ENCODE data around the gene PRPSAP2. TPM values are rescaled to one million over a fixed set of nuclear protein-coding genes. Genes with fewer than 3 reads are reported as not detected.
"Not testable (repeated sequence)": the region's sequence is repeated elsewhere in the genome, so short reads cannot be mapped to it uniquely, and the experiment has no call there.

PRPSAP2 gene
- total RNA-seq, 1 experiment from 2014 or later = 37.8 TPM

DNA sequence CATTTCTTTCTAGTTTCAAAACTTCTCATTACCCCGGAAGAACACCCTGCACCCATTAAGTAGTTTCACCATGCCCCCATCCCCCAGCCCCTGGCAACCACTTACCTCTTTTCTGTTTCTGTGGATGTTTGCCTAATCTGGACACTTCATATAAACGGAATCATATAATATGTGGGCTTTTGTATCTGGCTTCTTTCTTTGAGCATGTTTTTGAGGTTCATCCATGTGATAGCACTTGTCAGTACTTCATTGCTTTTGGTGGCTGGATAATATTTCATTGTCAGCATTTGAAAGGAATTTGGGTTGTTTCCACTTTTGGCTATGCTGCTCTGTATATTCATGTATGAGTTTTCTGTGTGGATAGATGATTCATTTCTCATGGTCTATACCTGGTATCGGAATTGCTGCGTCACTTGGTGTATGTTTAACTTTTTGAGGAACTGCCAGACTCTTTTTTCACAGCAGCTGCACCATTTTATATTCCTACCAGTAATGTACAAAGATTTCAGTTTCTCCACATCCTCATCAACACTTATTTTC, 64.1 kb downstream of the PRPSAP2 start (continued):
- no peak for TF ChIP-seq YY1 (IDR thresholded peaks at IDR 0.05; ENCODE audit: extremely low read depth, insufficient replicate concordance, low read depth, low read length)
- no peak for TF ChIP-seq ELF1 (IDR thresholded peaks at IDR 0.05; ENCODE audit: borderline replicate concordance, low read depth)
- TF ChIP-seq, protein P1, sequence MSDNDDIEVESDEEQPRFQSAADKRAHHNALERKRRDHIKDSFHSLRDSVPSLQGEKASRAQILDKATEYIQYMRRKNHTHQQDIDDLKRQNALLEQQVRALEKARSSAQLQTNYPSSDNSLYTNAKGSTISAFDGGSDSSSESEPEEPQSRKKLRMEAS (IDR thresholded peaks at IDR 0.05) = no peak
- no peak for TF ChIP-seq ZFX (IDR thresholded peaks at IDR 0.05)
- no peak for TF ChIP-seq CBX3 (IDR thresholded peaks at IDR 0.05; ENCODE audit: low read depth)

GRCh38 chr17:18922596-18922995, 64.7 kb downstream of the PRPSAP2 start:
- BruUV-seq (replicated peaks); POLR2A ChIA-PET; H2AFZ ChIP-seq (ENCODE audit: low read depth, low read length, poor library complexity, severe bottlenecking); DNase-seq (ENCODE audit: low read depth, low spot score); H3K4me3 ChIP-seq (replicated peaks in 1 of 2; ENCODE audit: low read depth in 1 of 2, low read length in 2 of 2); H3K4me1 ChIP-seq (ENCODE audit: control insufficient read depth in 1 of 2, insufficient read depth in 2 of 2, low read length in 2 of 2); H3K36me3 ChIP-seq (ENCODE audit: control insufficient read depth in 1 of 2, insufficient read depth in 2 of 2, low read length in 2 of 2); H3K9me2 ChIP-seq (ENCODE audit: insufficient read depth); CTCF ChIA-PET; RAD21 ChIA-PET (ENCODE audit: low non-redundant PET in 1 of 2, low total read pairs in 2 of 2, uncharacterized antibody in 2 of 2, unreplicated experiment in 2 of 2); H3K9ac ChIP-seq (ENCODE audit: low read length); H3K4me2 ChIP-seq (ENCODE audit: low read length); H4K20me1 ChIP-seq (ENCODE audit: insufficient read depth); ATAC-seq; H3K27me3 ChIP-seq (ENCODE audit: insufficient read depth, low read length); H3K9me3 ChIP-seq (ENCODE audit: control insufficient read depth in 1 of 2, insufficient read depth in 1 of 2, low read depth in 1 of 2, low read length in 2 of 2); H3K79me2 ChIP-seq (ENCODE audit: insufficient read depth, low read length); H3K27ac ChIP-seq (ENCODE audit: low read depth, low read length); intact Hi-C loops (cut with micrococcal nuclease): not testable (repeated sequence)

DNA sequence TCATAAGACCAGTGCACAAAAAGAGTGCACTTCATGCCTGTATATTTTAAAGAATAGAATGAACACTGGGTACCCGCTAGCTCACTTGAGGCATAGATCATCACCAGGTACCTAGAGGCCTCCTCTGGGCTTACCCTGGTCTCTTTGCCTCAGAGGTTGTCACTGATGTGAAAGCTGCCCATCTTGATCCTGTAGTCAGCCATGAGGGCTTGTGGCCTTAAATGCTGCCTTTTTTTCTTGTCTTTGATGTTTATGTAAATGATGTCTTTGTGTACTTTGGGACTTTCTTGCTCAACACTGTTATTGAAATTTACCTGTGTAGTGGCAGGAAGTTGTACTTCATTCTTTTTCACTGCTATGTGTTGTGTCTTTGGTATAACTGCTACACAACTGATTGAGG, 67.3 kb downstream of the PRPSAP2 start:
- ATAC-seq (no peak), DNase-seq (ENCODE audit: low read depth, low spot score) (no peak)
- ChIA-PET RAD21 (ENCODE audit: low non-redundant PET in 1 of 2, low total read pairs in 2 of 2, uncharacterized antibody in 2 of 2, unreplicated experiment in 2 of 2) (no interaction called here), POLR2A (no interaction called here), CTCF (no interaction called here)
- Histone ChIP-seq H3K4me1 (ENCODE audit: control insufficient read depth in 1 of 2, insufficient read depth in 2 of 2, low read length in 2 of 2) (peaks cover 6 to 10% of the 10 kb centered on the region in 2 experiments; a peak in 2 of 4 replicates), H2AFZ (ENCODE audit: low read depth, low read length, poor library complexity, severe bottlenecking) (no peak overlapping the region), H3K4me2 (ENCODE audit: low read length) (no peak overlapping the region), H3K27me3 (ENCODE audit: insufficient read depth, low read length) (no peaks in the 10 kb centered on the region), H3K27ac (ENCODE audit: low read depth, low read length) (no peak overlapping the region), H3K9me3 (ENCODE audit: control insufficient read depth in 1 of 2, insufficient read depth in 1 of 2, low read depth in 1 of 2, low read length in 2 of 2) (no peaks in the 10 kb centered on the region), H3K9me2 (ENCODE audit: insufficient read depth) (no peaks in the 10 kb centered on the region), H3K36me3 (ENCODE audit: control insufficient read depth in 1 of 2, insufficient read depth in 2 of 2, low read length in 2 of 2) (peaks cover 0 to 4% of the 10 kb centered on the region in 2 experiments; a peak in 1 of 4 replicates), H3K4me3 (replicated peaks in 1 of 2; ENCODE audit: low read depth in 1 of 2, low read length in 2 of 2) (no peak overlapping the region), H3K9ac (ENCODE audit: low read length) (no peak overlapping the region), H3K79me2 (ENCODE audit: insufficient read depth, low read length) (0 out of 2 replicates have a peak, but pooled peaks cover 5% of the 10 kb centered on the region), H4K20me1 (ENCODE audit: insufficient read depth) (no peaks in the 10 kb centered on the region)
- intact Hi-C loops (cut with micrococcal nuclease) = no loop called here
- no TSS peak for BruUV-seq (replicated peaks)
- TF ChIP-seq EGR1 (IDR thresholded peaks at IDR 0.05; ENCODE audit: low read depth) (no peak), SRF (IDR thresholded peaks at IDR 0.05; ENCODE audit: low read depth) (no peak), FOSL1 (IDR thresholded peaks at IDR 0.05; ENCODE audit: low read depth) (no peak), EZH2phosphoT487 (IDR thresholded peaks at IDR 0.05; ENCODE audit: borderline replicate concordance) (no peak), ZNF274 (IDR thresholded peaks at IDR 0.05; ENCODE audit: low read depth, low read length) (no peak), CBX3 (IDR thresholded peaks at IDR 0.05; ENCODE audit: low read depth) (no peak), POLR2AphosphoS5 (IDR thresholded peaks at IDR 0.05; ENCODE audit: low read depth, low read length) (no peak), TCF7L2 (IDR thresholded peaks at IDR 0.05; ENCODE audit: borderline replicate concordance, extremely low read depth, insufficient read depth, insufficient read length) (no peak), SP1 (IDR thresholded peaks at IDR 0.05; ENCODE audit: low read depth) (no peak), CEBPB (IDR thresholded peaks at IDR 0.05; ENCODE audit: low read depth) (no peak), YY1 (IDR thresholded peaks at IDR 0.05; ENCODE audit: extremely low read depth, insufficient replicate concordance, low read depth, low read length) (no peak), RAD21 (IDR thresholded peaks at IDR 0.05; ENCODE audit: low read depth) (no peak), ELF1 (IDR thresholded peaks at IDR 0.05; ENCODE audit: borderline replicate concordance, low read depth) (no peak), JUND (IDR thresholded peaks at IDR 0.05) (no peak), ZFX (IDR thresholded peaks at IDR 0.05) (no peak)
- TF ChIP-seq, protein P1 (IDR thresholded peaks at IDR 0.05) = no peak
- TF ChIP-seq, protein P2, sequence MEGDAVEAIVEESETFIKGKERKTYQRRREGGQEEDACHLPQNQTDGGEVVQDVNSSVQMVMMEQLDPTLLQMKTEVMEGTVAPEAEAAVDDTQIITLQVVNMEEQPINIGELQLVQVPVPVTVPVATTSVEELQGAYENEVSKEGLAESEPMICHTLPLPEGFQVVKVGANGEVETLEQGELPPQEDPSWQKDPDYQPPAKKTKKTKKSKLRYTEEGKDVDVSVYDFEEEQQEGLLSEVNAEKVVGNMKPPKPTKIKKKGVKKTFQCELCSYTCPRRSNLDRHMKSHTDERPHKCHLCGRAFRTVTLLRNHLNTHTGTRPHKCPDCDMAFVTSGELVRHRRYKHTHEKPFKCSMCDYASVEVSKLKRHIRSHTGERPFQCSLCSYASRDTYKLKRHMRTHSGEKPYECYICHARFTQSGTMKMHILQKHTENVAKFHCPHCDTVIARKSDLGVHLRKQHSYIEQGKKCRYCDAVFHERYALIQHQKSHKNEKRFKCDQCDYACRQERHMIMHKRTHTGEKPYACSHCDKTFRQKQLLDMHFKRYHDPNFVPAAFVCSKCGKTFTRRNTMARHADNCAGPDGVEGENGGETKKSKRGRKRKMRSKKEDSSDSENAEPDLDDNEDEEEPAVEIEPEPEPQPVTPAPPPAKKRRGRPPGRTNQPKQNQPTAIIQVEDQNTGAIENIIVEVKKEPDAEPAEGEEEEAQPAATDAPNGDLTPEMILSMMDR (IDR thresholded peaks at IDR 0.05 in 2 of 3, conservative IDR thresholded peaks at IDR 0.05 in 1 of 3; ENCODE audit: borderline replicate concordance in 1 of 3, insufficient read depth in 1 of 3, low read depth in 2 of 3, low read length in 2 of 3) = no peak

Data from HCT116 (cell line).